Astrocyte (in vitro differentiated cells and primary cell): ENCODE measurements around the gene DCUN1D5. TPM values are rescaled to one million over a fixed set of nuclear protein-coding genes. Genes with fewer than 3 reads are reported as not detected.

Experiments
- DNase-seq: peaks from one replicate; pipeline ENCODE4 v3.0.0-alpha.2; 2010; ENCODE audit warnings: low read depth
- FAIRE-seq: peaks from 2 replicates; lab custom pipeline; 2011; peaks lifted over from hg19 to GRCh38; lab: Jason Lieb, UNC
- H2AFZ ChIP-seq: 2 replicates; pipeline ENCODE4 v1.6.0; 2012; ENCODE audit warnings: low read depth, low read length, inconsistent platforms
- H3K27ac ChIP-seq: 2 replicates; pipeline ENCODE4 v1.5.1; 2011; ENCODE audit warnings: low read depth, low read length, inconsistent platforms
- H3K27me3 ChIP-seq: 2 replicates; pipeline ENCODE4 v1.6.0; 2011; ENCODE audit warnings: low read length, inconsistent platforms; ENCODE audit not compliant: insufficient read depth
- H3K36me3 ChIP-seq: 2 replicates; pipeline ENCODE4 v1.5.1; 2011; ENCODE audit warnings: low read length, inconsistent platforms; ENCODE audit not compliant: insufficient read depth
- H3K4me1 ChIP-seq: 2 replicates; pipeline ENCODE4 v1.5.1; 2011; ENCODE audit warnings: low read length, inconsistent platforms; ENCODE audit not compliant: insufficient read depth
- H3K4me2 ChIP-seq: 2 replicates; pipeline ENCODE4 v1.6.0; 2012; ENCODE audit warnings: low read length, inconsistent platforms
- H3K4me3 ChIP-seq: 2 replicates; pipeline ENCODE4 v1.5.1; 2011; ENCODE audit warnings: low read depth, mild to moderate bottlenecking, low read length, inconsistent platforms; ENCODE audit not compliant: insufficient read depth
- H3K79me2 ChIP-seq: 2 replicates; pipeline ENCODE4 v1.6.0; 2012; ENCODE audit warnings: mild to moderate bottlenecking, low read length, inconsistent platforms; ENCODE audit not compliant: insufficient read depth
- H3K9ac ChIP-seq: 2 replicates; pipeline ENCODE4 v1.6.0; 2012; ENCODE audit warnings: mild to moderate bottlenecking, low read length, inconsistent platforms
- H3K9me3 ChIP-seq: 2 replicates; pipeline ENCODE4 v1.5.1; 2012; ENCODE audit warnings: low read depth, mild to moderate bottlenecking, low read length, inconsistent platforms; ENCODE audit not compliant: insufficient read depth
- H4K20me1 ChIP-seq: 2 replicates; pipeline ENCODE4 v1.6.0; 2012; ENCODE audit warnings: low read length, inconsistent platforms; ENCODE audit not compliant: insufficient read depth
- H3K27ac Mint-ChIP-seq: one replicate; pipeline ENCODE4 v1.8.0; 2021; ENCODE audit warnings: mild to moderate bottlenecking, mixed read lengths; ENCODE audit not compliant: unreplicated experiment
- H3K27me3 Mint-ChIP-seq: one replicate; pipeline ENCODE4 v1.8.0; 2021; ENCODE audit warnings: low read depth, mixed read lengths; ENCODE audit not compliant: unreplicated experiment
- H3K36me3 Mint-ChIP-seq: one replicate; pipeline ENCODE4 v1.8.0; 2021; ENCODE audit warnings: low read depth, mixed read lengths; ENCODE audit not compliant: unreplicated experiment
- H3K4me1 Mint-ChIP-seq: one replicate; pipeline ENCODE4 v1.8.0; 2021; ENCODE audit warnings: low read depth, mixed read lengths; ENCODE audit not compliant: unreplicated experiment
- H3K4me3 Mint-ChIP-seq: one replicate; pipeline ENCODE4 v1.8.0; 2021; ENCODE audit warnings: mild to moderate bottlenecking, moderate library complexity, mixed read lengths; ENCODE audit not compliant: unreplicated experiment
- H3K9me3 Mint-ChIP-seq: one replicate; pipeline ENCODE4 v1.8.0; 2021; ENCODE audit warnings: mild to moderate bottlenecking, mixed read lengths; ENCODE audit not compliant: unreplicated experiment
- CTCF ChIP-seq: IDR thresholded peaks from 2 replicates; pipeline ENCODE4 v1.5.1; 2011; ENCODE audit warnings: low read depth, mild to moderate bottlenecking, inconsistent platforms, low read length, moderate library complexity; ENCODE audit not compliant: insufficient read depth
- EZH2 ChIP-seq: IDR thresholded peaks from 2 replicates; pipeline ENCODE4 v1.6.1; 2012; ENCODE audit warnings: mild to moderate bottlenecking, low read length, inconsistent platforms; ENCODE audit not compliant: insufficient read depth
- total RNA-seq: library from RNA; stranded (reverse); gene quantifications from 2 replicates; pipeline ENCODE4 v1.2.1, GENCODE V29; 2021

The DCUN1D5 gene
- total RNA-seq, 1 donor from 2014 or later: 67.7 TPM

- Mint-ChIP-seq H3K27me3 (no peaks in the 10 kb centered on the region), H3K4me3 (no peak overlapping the region), H3K4me1 (no peaks in the 10 kb centered on the region), H3K9me3 (peaks cover 6% of the 10 kb centered on the region), H3K27ac (no peak overlapping the region), H3K36me3 (no peaks in the 10 kb centered on the region)
- no peaks in the 10 kb centered on the region for H3K36me3 ChIP-seq
- H3K9me3 ChIP-seq: no peaks in the 10 kb centered on the region
- FAIRE-seq: no peak
- H3K4me1 ChIP-seq: no peaks in the 10 kb centered on the region
- H3K9ac ChIP-seq: no peak overlapping the region
- no peak overlapping the region for H3K4me3 ChIP-seq
- no peak for DNase-seq
- no peak overlapping the region for H3K4me2 ChIP-seq
- no peak overlapping the region for H2AFZ ChIP-seq
- H3K27ac ChIP-seq: no peak overlapping the region
- no peaks in the 10 kb centered on the region for H4K20me1 ChIP-seq
- H3K79me2 ChIP-seq: no peaks in the 10 kb centered on the region
- TF ChIP-seq EZH2 (no peak), CTCF (no peak)
- H3K27me3 ChIP-seq: no peaks in the 10 kb centered on the region
These were observed 75.9 kb downstream of the DCUN1D5 start for GRCh38 chr11:103016031-103016430.

GRCh38 chr11:103013421-103013820 lies 78.5 kb downstream of the DCUN1D5 start:
- Histone ChIP-seq H3K4me2 (no peak overlapping the region), H3K9me3 (no peaks in the 10 kb centered on the region), H3K9ac (no peak overlapping the region), H3K27me3 (no peaks in the 10 kb centered on the region), H4K20me1 (no peaks in the 10 kb centered on the region), H3K4me3 (no peak overlapping the region), H3K4me1 (no peaks in the 10 kb centered on the region), H2AFZ (no peak overlapping the region), H3K79me2 (no peaks in the 10 kb centered on the region), H3K36me3 (no peaks in the 10 kb centered on the region), H3K27ac (no peak overlapping the region)
- TF ChIP-seq CTCF (no peak), EZH2 (no peak)
- Mint-ChIP-seq H3K27ac (no peak overlapping the region), H3K9me3 (peaks cover 12% of the 10 kb centered on the region), H3K27me3 (no peaks in the 10 kb centered on the region), H3K36me3 (no peaks in the 10 kb centered on the region), H3K4me3 (no peak overlapping the region), H3K4me1 (no peaks in the 10 kb centered on the region)
- DNase-seq (no peak), FAIRE-seq (no peak)

Other genes with a start within 250 kb of the DCUN1D5 start
- not detected in 2 replicates for gene MMP3, start 248.6 kb downstream of the DCUN1D5 start, total RNA-seq
- not detected in 2 replicates for gene MMP12, start 217.2 kb downstream of the DCUN1D5 start, total RNA-seq
- 1.2 and 3.9 TPM in 2 replicates for gene MMP13, start 136.4 kb downstream of the DCUN1D5 start, total RNA-seq
- 17.2 and 20.9 TPM in 2 replicates for gene DYNC2H1, start 17.3 kb upstream of the DCUN1D5 start, total RNA-seq